KMS-11 (cell line): Measurements from ENCODE around the gene DOK4.

Experiments used
- H2AFZ ChIP-seq: fragments of 200-600 bp; sonication (generic); 2 replicates; pipeline ENCODE4 v1.6.1; 2016; ENCODE audit warnings: antibody characterized with exemption, mixed run types, low read depth
- H3K27ac ChIP-seq: fragments of 200-600 bp; sonication (generic); 2 replicates; pipeline ENCODE4 v1.6.1; 2016; ENCODE audit warnings: mild to moderate bottlenecking, mixed run types
- H3K27me3 ChIP-seq: fragments of 200-600 bp; sonication (generic); 2 replicates; pipeline ENCODE4 v1.6.1; 2017; ENCODE audit warnings: mild to moderate bottlenecking, low read depth, mixed run types, moderate library complexity; ENCODE audit not compliant: insufficient read depth
- H3K36me3 ChIP-seq: fragments of 200-600 bp; sonication (generic); 2 replicates; pipeline ENCODE4 v1.6.1; 2017; ENCODE audit warnings: mild to moderate bottlenecking, mixed run types; ENCODE audit not compliant: insufficient read depth
- H3K4me1 ChIP-seq: fragments of 200-600 bp; sonication (generic); 2 replicates; pipeline ENCODE4 v1.6.1; 2016; ENCODE audit warnings: mild to moderate bottlenecking, low read depth, mixed run types; ENCODE audit not compliant: poor library complexity, severe bottlenecking
- H3K4me2 ChIP-seq: fragments of 200-600 bp; sonication (generic); 2 replicates; pipeline ENCODE4 v1.7.0; 2016; ENCODE audit warnings: mild to moderate bottlenecking, mixed run types
- H3K4me3 ChIP-seq: fragments of 200-600 bp; sonication (generic); IDR thresholded peaks from 2 replicates; pipeline ENCODE4 v1.6.1; 2017; ENCODE audit warnings: low read depth, low read length, mixed read lengths; ENCODE audit not compliant: insufficient read depth
- H3K79me2 ChIP-seq: fragments of 200-600 bp; sonication (generic); 2 replicates; pipeline ENCODE4 v1.6.1; 2016; ENCODE audit warnings: low read depth, mixed run types; ENCODE audit not compliant: insufficient read depth
- H3K9ac ChIP-seq: fragments of 200-600 bp; sonication (generic); 2 replicates; pipeline ENCODE4 v1.6.1; 2016; ENCODE audit warnings: mild to moderate bottlenecking, mixed run types
- H4K20me1 ChIP-seq: fragments of 200-600 bp; sonication (generic); 2 replicates; pipeline ENCODE4 v1.6.1; 2016; ENCODE audit warnings: mild to moderate bottlenecking, mixed run types; ENCODE audit not compliant: insufficient read depth
- CTCF ChIP-seq: fragments of 200-600 bp; sonication (generic); conservative IDR thresholded peaks from 2 replicates; pipeline ENCODE4 v1.6.1; 2017; ENCODE audit warnings: low read depth, mild to moderate bottlenecking, antibody characterized with exemption, low read length, moderate library complexity, mixed read lengths

The DOK4 gene

GRCh38 chr16:57504491-57504890, 18.2 kb upstream of the DOK4 start:
- no peak overlapping the region for H3K27ac ChIP-seq

GRCh38 chr16:57504001-57504400, 17.7 kb upstream of the DOK4 start:
- Histone ChIP-seq H3K9ac (no peak overlapping the region), H3K4me1 (no peaks in the 10 kb centered on the region), H3K79me2 (no peaks in the 10 kb centered on the region), H3K27me3 (no peaks in the 10 kb centered on the region), H3K4me2 (no peak overlapping the region), H3K4me3 (no peak overlapping the region), H2AFZ (no peak overlapping the region), H3K27ac (no peak overlapping the region), H3K36me3 (no peaks in the 10 kb centered on the region), H4K20me1 (no peaks in the 10 kb centered on the region)
- TF ChIP-seq CTCF: no peak

More at GRCh38 chr16:57504491-57504890, 18.2 kb upstream of the DOK4 start:
- no peaks in the 10 kb centered on the region for H3K27me3 ChIP-seq
- no peak overlapping the region for H2AFZ ChIP-seq
- H3K36me3 ChIP-seq: no peaks in the 10 kb centered on the region
- H3K4me2 ChIP-seq: no peak overlapping the region
- no peak overlapping the region for H3K9ac ChIP-seq
- H3K79me2 ChIP-seq: no peaks in the 10 kb centered on the region
- H3K4me1 ChIP-seq: no peaks in the 10 kb centered on the region
- no peak for TF ChIP-seq CTCF
- H4K20me1 ChIP-seq: no peaks in the 10 kb centered on the region
- no peak overlapping the region for H3K4me3 ChIP-seq

GRCh38 chr16:57503366-57503765, 17.1 kb upstream of the DOK4 start:
- H3K79me2 ChIP-seq: no peaks in the 10 kb centered on the region
- H3K9ac ChIP-seq: no peak overlapping the region
- no peaks in the 10 kb centered on the region for H3K36me3 ChIP-seq
- no peaks in the 10 kb centered on the region for H3K27me3 ChIP-seq
- no peaks in the 10 kb centered on the region for H4K20me1 ChIP-seq
- no peaks in the 10 kb centered on the region for H3K4me1 ChIP-seq
- H3K4me2 ChIP-seq: no peak overlapping the region
- no peak overlapping the region for H3K27ac ChIP-seq
- TF ChIP-seq CTCF: no peak
- no peak overlapping the region for H3K4me3 ChIP-seq
- H2AFZ ChIP-seq: no peak overlapping the region

- TF ChIP-seq CTCF: no peak
- Histone ChIP-seq H3K27me3 (no peaks in the 10 kb centered on the region), H3K27ac (no peak overlapping the region), H4K20me1 (no peaks in the 10 kb centered on the region), H3K36me3 (no peaks in the 10 kb centered on the region), H2AFZ (no peak overlapping the region), H3K4me2 (no peak overlapping the region), H3K4me1 (no peaks in the 10 kb centered on the region), H3K4me3 (no peak overlapping the region), H3K9ac (no peak overlapping the region), H3K79me2 (no peaks in the 10 kb centered on the region)
Observed at GRCh38 chr16:57502048-57502775, 15.9 kb upstream of the DOK4 start.
